Natural killer cell (primary cell): ENCODE data around the gene NR2F2. TPM values are rescaled to one million over a fixed set of nuclear protein-coding genes. Genes with fewer than 3 reads are reported as not detected.
"Not testable (repeated sequence)": the region's sequence is repeated elsewhere in the genome, so short reads cannot be mapped to it uniquely, and the experiment has no call there.

Experiments
- ATAC-seq, 3 donors: fragments of 150-1000 bp in 2 of 3; fragments of 200-7000 bp in 1 of 3; cut with Tn5 transposase; 1 replicate in 1 of 3; 2 replicates in 2 of 3; pipeline ENCODE4 v1.10.0; 2021; ENCODE audit warnings: mild to moderate bottlenecking in 2 of 3, moderate library complexity in 2 of 3
- DNase-seq, 2 donors: peaks; one replicate each; pipeline versions ENCODE4 v3.0.0 to v3.0.0-alpha.2; 2013 to 2021; ENCODE audit warnings: mixed read lengths in 1 of 2
- H3K27ac ChIP-seq: one replicate; pipeline ENCODE4 v1.5.1; 2013; ENCODE audit warnings: mild to moderate bottlenecking, low read length
- H3K27me3 ChIP-seq: one replicate; pipeline ENCODE4 v1.6.1; 2013; ENCODE audit warnings: low read length; ENCODE audit not compliant: control insufficient read depth, insufficient read depth
- H3K36me3 ChIP-seq: one replicate; pipeline ENCODE4 v1.6.1; 2013; ENCODE audit warnings: low read length; ENCODE audit not compliant: control insufficient read depth, insufficient read depth
- H3K4me1 ChIP-seq: one replicate; pipeline ENCODE4 v1.6.1; 2013; ENCODE audit warnings: low read length; ENCODE audit not compliant: control insufficient read depth, insufficient read depth
- H3K4me3 ChIP-seq: one replicate; pipeline ENCODE4 v1.5.1; 2013; ENCODE audit warnings: low read length
- H3K9me3 ChIP-seq: one replicate; pipeline ENCODE4 v1.6.1; 2013; ENCODE audit warnings: low read length; ENCODE audit not compliant: control insufficient read depth, insufficient read depth
- H3K27ac Mint-ChIP-seq, 2 donors: one replicate each; pipeline ENCODE4 v1.8.0; 2022; ENCODE audit warnings: mild to moderate bottlenecking in 2 of 2, mixed read lengths in 2 of 2, moderate library complexity in 1 of 2
- H3K27me3 Mint-ChIP-seq, 2 donors: one replicate each; pipeline ENCODE4 v1.8.0; 2022; ENCODE audit warnings: low read depth in 2 of 2, mixed read lengths in 2 of 2
- H3K36me3 Mint-ChIP-seq: one replicate; pipeline ENCODE4 v1.8.0; 2022; ENCODE audit warnings: mixed read lengths
- H3K4me1 Mint-ChIP-seq, 2 donors: one replicate each; pipeline ENCODE4 v1.8.0; 2022; ENCODE audit warnings: mixed read lengths in 2 of 2
- H3K4me3 Mint-ChIP-seq: one replicate; pipeline ENCODE4 v1.8.0; 2022; ENCODE audit warnings: mild to moderate bottlenecking, moderate library complexity, mixed read lengths
- H3K9me3 Mint-ChIP-seq, 2 donors: one replicate each; pipeline ENCODE4 v1.8.0; 2022; ENCODE audit warnings: mixed read lengths in 2 of 2
- WGBS: methylation state at CpG from one replicate; pipeline ENCODE4 v1.1.7; 2013; ENCODE audit warnings: missing lambda C conversion rate; ENCODE audit not compliant: insufficient coverage; 5-methylcytosine and 5-hydroxymethylcytosine counted together
- intact Hi-C: fragments of 100-400 bp; cut with micrococcal nuclease; formaldehyde crosslinking; loops from one replicate; pipeline ENCODE4 v1.14.2; 2022
- total RNA-seq, 4 donors: library from RNA; stranded (reverse); fragments of 120-200 nt in 1 of 4; gene quantifications; one replicate each; pipeline versions ENCODE4 v1.2.3 to v1.2.4, GENCODE V29; 2013 to 2022
- TF ChIP-seq, protein P1 (sequence below): fragments of 200-600 bp; IDR thresholded peaks from one replicate; pipeline ENCODE4 v1.8.0; 2022; ENCODE audit warnings: antibody characterized with exemption

Gene NR2F2
- total RNA-seq, 3 donors from 2014 or later (not counting 1 experiment from before 2014, with no cell fraction given): not detected

DNA sequence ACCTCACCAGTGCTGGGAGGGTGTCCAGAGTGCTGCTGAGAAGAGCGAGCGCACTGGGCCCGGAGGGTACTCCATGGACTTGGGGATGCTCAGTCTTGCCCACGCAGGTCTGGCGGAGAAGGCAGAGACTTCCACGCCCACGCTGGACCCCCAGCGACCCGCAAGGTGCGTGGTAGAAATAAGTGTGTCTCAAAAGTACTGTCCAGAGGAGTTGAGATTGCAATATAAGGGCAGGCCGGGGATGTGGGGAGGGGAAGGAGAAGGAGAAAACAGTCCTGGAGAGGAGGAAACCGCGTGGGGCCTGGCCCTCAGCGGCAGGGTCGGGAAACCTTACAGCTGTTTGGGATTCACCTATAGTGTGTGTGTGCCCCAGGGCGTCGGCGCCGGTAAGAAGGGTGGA is 38.9 kb downstream of the NR2F2 start:
- H3K27me3 Mint-ChIP-seq: peaks cover 62 to 84% of the 10 kb centered on the region in 2 donors
- no peak for ATAC-seq

DNA sequence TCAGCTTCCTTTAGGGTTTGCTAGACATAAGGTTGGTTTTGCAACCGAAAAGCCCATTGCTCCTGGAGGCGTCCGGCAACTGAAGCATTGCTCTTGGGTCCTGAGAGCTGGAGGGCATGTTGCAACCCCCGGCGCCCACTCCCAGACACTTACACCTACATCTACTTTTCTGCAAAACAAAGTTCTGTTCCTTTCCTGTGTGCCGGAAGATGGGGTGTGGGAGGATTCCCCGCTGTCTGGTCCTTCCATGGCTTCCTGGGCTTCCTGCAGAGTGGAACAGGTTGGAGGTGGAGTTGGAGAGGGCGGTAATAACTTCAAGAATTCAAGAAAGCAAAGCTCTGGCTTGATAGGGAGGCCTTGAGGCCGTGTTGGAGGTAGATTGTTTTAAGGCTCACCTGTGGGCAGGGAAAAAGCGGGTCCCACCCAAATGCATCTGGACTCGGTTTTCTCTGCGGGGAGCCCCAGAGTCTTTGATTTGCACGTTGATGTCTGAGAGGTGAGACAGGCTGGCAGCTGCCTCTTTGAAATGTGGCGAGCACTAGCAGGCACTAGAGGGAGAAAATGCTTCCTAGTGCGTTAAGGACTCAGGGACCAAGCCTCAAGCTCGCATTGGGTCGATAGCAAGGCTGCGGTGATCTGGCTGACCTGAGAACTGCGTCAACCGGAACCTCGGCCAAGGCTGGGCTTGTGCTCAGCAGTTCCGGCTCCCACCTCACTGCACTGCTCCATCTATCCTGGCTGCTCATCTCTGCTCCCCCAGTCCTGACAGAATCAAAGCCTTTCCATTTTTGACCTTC is 39.5 kb downstream of the NR2F2 start:
- no peak overlapping the region for H3K4me3 Mint-ChIP-seq
- 10% methylated on average over 22 of the region's 22 CpGs for WGBS
- H3K4me3 ChIP-seq: no peak overlapping the region
- no peaks in the 10 kb centered on the region for H3K9me3 Mint-ChIP-seq
- H3K36me3 Mint-ChIP-seq: no peaks in the 10 kb centered on the region
- no peaks in the 10 kb centered on the region for H3K36me3 ChIP-seq
- peaks cover 38% of the 10 kb centered on the region for H3K27me3 ChIP-seq
- H3K4me1 Mint-ChIP-seq: no peaks in the 10 kb centered on the region
- no peak overlapping the region for H3K27ac Mint-ChIP-seq
- DNase-seq (no peak), ATAC-seq (no peak)
- peaks cover 61 to 77% of the 10 kb centered on the region in 2 donors for H3K27me3 Mint-ChIP-seq
- intact Hi-C loops: no loop called here
- H3K4me1 ChIP-seq: no peaks in the 10 kb centered on the region
- TF ChIP-seq, protein P1, sequence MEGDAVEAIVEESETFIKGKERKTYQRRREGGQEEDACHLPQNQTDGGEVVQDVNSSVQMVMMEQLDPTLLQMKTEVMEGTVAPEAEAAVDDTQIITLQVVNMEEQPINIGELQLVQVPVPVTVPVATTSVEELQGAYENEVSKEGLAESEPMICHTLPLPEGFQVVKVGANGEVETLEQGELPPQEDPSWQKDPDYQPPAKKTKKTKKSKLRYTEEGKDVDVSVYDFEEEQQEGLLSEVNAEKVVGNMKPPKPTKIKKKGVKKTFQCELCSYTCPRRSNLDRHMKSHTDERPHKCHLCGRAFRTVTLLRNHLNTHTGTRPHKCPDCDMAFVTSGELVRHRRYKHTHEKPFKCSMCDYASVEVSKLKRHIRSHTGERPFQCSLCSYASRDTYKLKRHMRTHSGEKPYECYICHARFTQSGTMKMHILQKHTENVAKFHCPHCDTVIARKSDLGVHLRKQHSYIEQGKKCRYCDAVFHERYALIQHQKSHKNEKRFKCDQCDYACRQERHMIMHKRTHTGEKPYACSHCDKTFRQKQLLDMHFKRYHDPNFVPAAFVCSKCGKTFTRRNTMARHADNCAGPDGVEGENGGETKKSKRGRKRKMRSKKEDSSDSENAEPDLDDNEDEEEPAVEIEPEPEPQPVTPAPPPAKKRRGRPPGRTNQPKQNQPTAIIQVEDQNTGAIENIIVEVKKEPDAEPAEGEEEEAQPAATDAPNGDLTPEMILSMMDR: no peak
- H3K27ac ChIP-seq: no peak overlapping the region
- H3K9me3 ChIP-seq: no peaks in the 10 kb centered on the region

More for the DNA sequence above, 38.9 kb downstream of the NR2F2 start:
- TF ChIP-seq, protein P1: no peak
- Mint-ChIP-seq H3K36me3 (no peaks in the 10 kb centered on the region), H3K27ac (no peak overlapping the region), H3K4me1 (no peaks in the 10 kb centered on the region), H3K9me3 (no peaks in the 10 kb centered on the region), H3K4me3 (no peak overlapping the region)
- Histone ChIP-seq H3K27me3 (peaks cover 42% of the 10 kb centered on the region), H3K27ac (no peak overlapping the region), H3K4me3 (no peak overlapping the region), H3K36me3 (no peaks in the 10 kb centered on the region), H3K4me1 (no peaks in the 10 kb centered on the region), H3K9me3 (no peaks in the 10 kb centered on the region)
- WGBS: 18% methylated on average over 15 of the region's 19 CpGs
- DNase-seq: no peak
- intact Hi-C loops: no loop called here

DNA sequence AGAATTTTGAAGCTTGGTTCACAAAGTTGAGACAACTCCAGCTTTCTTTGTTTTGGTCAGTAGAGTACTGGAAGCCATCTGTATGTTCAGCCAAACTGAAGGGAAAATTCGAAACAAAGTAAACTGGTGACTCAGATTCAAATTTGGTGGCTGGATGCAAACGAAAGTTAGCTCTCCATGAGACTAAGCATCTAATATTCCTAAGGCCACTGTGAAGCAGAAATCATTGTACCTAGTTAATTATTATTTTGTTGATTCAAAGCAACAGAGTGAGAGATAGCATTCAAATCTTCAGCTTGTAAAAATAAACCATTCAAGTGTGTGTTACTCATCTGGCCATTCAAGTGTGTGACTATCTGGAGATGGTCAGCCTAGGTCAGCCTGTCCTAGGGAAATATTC is 42.1 kb downstream of the NR2F2 start:
- Mint-ChIP-seq H3K27ac (no peak overlapping the region), H3K36me3 (no peaks in the 10 kb centered on the region), H3K27me3 (peaks cover 52 to 67% of the 10 kb centered on the region in 2 donors), H3K4me3 (no peak overlapping the region), H3K4me1 (no peaks in the 10 kb centered on the region), H3K9me3 (no peaks in the 10 kb centered on the region)
- Histone ChIP-seq H3K4me3 (no peak overlapping the region), H3K36me3 (no peaks in the 10 kb centered on the region), H3K27me3 (peaks cover 21% of the 10 kb centered on the region), H3K9me3 (no peaks in the 10 kb centered on the region), H3K4me1 (no peaks in the 10 kb centered on the region), H3K27ac (no peak overlapping the region)
- intact Hi-C loops: no loop called here
- TF ChIP-seq, protein P1: no peak
- ATAC-seq (no peak), DNase-seq (no peak)
- WGBS: 61% methylated on average over 2 of the region's 2 CpGs

DNA sequence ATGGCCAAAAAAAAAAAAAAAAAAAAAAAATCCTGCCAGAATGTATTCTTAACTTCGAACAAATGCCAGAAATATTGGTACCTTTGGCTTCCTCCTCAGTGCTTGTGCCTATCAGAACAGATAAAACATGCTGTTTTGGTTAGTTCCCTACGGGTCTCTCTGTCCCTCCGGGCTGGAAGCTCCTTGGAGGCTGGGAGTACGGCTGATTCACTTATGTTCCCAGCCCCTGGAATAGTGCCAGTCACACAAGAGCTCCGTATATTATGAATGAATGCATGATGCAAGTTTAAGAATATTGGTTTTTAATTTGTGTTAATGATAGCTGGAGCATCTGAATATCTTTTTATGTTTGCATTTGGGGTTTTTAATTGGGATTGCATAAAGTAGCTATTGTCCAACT is 44.0 kb downstream of the NR2F2 start:
- TF ChIP-seq, protein P1: no peak
- Mint-ChIP-seq H3K36me3 (no peaks in the 10 kb centered on the region), H3K27ac (no peak overlapping the region), H3K27me3 (peaks cover 38 to 56% of the 10 kb centered on the region in 2 donors), H3K4me3 (no peak overlapping the region), H3K4me1 (no peaks in the 10 kb centered on the region), H3K9me3 (no peaks in the 10 kb centered on the region)
- no peaks in the 10 kb centered on the region for H3K36me3 ChIP-seq
- H3K9me3 ChIP-seq: no peaks in the 10 kb centered on the region
- H3K27ac ChIP-seq: no peak overlapping the region
- peaks cover 9% of the 10 kb centered on the region for H3K27me3 ChIP-seq
- DNase-seq (no peak), ATAC-seq (no peak)
- WGBS: 75% methylated on average over 5 of the region's 5 CpGs
- no peaks in the 10 kb centered on the region for H3K4me1 ChIP-seq
- H3K4me3 ChIP-seq: no peak overlapping the region
- intact Hi-C loops: no loop called here

DNA sequence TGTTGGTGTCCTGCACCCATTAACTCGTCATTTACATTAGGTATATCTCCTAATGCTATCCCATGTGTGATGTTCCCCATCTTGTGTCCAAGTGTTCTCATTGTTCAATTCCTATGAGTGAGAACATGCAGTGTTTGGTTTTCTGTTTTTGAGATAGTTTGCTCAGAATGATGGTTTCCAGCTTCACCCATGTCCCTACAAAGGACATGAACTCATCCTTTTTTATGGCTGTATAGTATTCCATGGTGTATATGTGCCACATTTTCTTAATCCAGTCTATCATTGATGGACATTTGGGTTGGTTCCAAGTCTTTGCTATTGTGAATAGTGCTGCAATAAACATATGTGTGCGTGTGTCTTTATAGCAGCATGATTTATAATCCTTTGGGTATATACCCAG is 49.1 kb downstream of the NR2F2 start:
- H3K9me3 Mint-ChIP-seq, H3K36me3 ChIP-seq, H3K4me1 ChIP-seq, H3K4me3 Mint-ChIP-seq, H3K9me3 ChIP-seq, H3K27me3 ChIP-seq, H3K4me3 ChIP-seq, H3K27ac ChIP-seq, intact Hi-C loops, H3K4me1 Mint-ChIP-seq, H3K27ac Mint-ChIP-seq, H3K36me3 Mint-ChIP-seq, ATAC-seq, DNase-seq: not testable (repeated sequence)
- H3K27me3 Mint-ChIP-seq: peaks cover 12 to 24% of the 10 kb centered on the region in 2 donors
- 100% methylated on average over 1 of the region's 2 CpGs for WGBS
